AG04449 (cell line): ENCODE data around the gene HSPA5.
"Not testable (repeated sequence)": the region's sequence is repeated elsewhere in the genome, so short reads cannot be mapped to it uniquely, and the experiment has no call there.

ENCODE experiments used
- CTCF ChIA-PET: fragments of 350-600 bp; formaldehyde crosslinking; extraction: SDS; loops from one replicate; lab custom pipeline; 2021; ENCODE audit warnings: antibody characterized with exemption; lab: Yijun Ruan, JAX
- POLR2A ChIA-PET: fragments of 400-600, 350-600 bp; formaldehyde crosslinking; extraction: SDS; loops from one replicate; lab custom pipeline; 2020; ENCODE audit warnings: antibody characterized with exemption, inconsistent platforms; lab: Yijun Ruan, JAX
- DNase-seq: peaks from one replicate; pipeline ENCODE4 v3.0.0-alpha.2; 2010; ENCODE audit warnings: low read depth, low spot score
- H3K4me3 ChIP-seq: 2 replicates; pipeline ENCODE4 v1.5.1; 2011; ENCODE audit warnings: low read depth, mild to moderate bottlenecking, control low read depth, low read length
- TF ChIP-seq, protein P1 (sequence below): IDR thresholded peaks from one replicate; pipeline ENCODE4 v1.5.1; 2011; ENCODE audit warnings: mild to moderate bottlenecking, moderate library complexity, low read length, control low read depth, inconsistent platforms; ENCODE audit not compliant: insufficient read depth; ENCODE audit errors: missing control alignments

HSPA5 gene

DNA sequence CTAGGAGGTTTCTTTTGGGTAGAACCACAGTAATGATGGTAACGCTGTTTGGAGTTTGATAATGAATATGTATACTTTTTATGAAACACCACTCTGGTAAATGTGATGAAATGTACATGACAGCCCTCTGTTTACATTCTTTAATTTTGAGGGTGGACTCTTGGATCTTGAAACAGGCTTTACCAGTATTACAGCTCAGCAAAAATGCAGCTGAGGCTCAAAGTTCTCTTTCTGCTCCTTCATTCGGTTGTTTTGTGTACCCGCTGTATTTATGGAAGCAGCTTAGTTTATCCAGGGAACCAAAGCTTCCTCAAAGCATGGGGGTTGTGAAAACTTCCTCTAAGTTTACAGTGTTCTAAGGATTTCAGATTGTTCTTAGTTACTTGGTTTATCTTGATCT lies 31.6 kb upstream of the HSPA5 start:
- ChIA-PET CTCF (interaction anchor here (1.0 kb wide), 1 partner anchor 17 kb away, joined by 3 read pairs; no protein-coding TSS in a partner anchor), POLR2A (interaction anchor here (0.9 to 1.0 kb wide), 2 partner anchors 11 to 31 kb away, joined by 3 read pairs; partner anchors contain the start of genes GAPVD1 and HSPA5)
- no peak for DNase-seq
- TF ChIP-seq, protein P1, sequence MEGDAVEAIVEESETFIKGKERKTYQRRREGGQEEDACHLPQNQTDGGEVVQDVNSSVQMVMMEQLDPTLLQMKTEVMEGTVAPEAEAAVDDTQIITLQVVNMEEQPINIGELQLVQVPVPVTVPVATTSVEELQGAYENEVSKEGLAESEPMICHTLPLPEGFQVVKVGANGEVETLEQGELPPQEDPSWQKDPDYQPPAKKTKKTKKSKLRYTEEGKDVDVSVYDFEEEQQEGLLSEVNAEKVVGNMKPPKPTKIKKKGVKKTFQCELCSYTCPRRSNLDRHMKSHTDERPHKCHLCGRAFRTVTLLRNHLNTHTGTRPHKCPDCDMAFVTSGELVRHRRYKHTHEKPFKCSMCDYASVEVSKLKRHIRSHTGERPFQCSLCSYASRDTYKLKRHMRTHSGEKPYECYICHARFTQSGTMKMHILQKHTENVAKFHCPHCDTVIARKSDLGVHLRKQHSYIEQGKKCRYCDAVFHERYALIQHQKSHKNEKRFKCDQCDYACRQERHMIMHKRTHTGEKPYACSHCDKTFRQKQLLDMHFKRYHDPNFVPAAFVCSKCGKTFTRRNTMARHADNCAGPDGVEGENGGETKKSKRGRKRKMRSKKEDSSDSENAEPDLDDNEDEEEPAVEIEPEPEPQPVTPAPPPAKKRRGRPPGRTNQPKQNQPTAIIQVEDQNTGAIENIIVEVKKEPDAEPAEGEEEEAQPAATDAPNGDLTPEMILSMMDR = no peak
- H3K4me3 ChIP-seq = no peak overlapping the region

DNA sequence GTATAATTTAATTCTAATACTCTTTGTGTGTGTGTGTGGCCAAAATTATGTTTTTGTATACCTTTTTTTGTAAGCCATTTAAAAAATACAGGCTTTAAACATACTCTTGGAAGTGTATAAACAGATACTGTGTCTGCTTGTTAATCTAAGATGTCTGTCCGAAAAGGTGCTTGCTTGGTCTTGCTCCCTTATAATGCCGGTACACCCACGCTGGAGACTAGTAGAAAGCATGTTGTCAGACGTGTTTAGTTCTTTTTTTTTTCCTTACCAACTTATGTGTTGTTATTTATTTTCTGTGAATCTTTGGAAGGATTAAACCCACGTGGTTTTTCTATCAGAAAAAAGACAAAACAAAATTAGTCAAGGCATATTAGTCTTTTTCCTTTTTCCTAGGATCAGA lies 29.9 kb upstream of the HSPA5 start:
- CTCF ChIA-PET = no interaction called here
- no peak overlapping the region for H3K4me3 ChIP-seq
- TF ChIP-seq, protein P1 = no peak
- no peak for DNase-seq
- POLR2A ChIA-PET = no interaction called here

DNA sequence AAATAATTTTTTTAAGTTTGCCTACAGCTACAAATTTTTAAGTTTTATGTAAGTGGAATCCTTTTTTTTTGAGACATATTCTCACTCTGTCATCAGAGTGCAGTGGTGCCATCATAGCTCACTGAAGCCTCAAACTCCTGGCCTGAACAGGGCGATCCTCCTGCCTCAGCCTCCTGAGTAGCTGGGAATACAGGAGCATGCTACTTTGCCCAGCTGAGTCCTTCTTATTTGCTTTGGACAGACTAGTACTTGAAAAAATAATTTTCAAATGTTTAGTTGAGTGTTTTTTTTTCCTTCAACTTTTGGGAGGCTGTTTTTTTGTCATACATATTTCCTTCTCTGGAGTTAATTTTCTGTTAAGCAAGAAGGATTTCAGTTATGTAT lies 27.9 kb upstream of the HSPA5 start:
- no peak for DNase-seq
- ChIA-PET POLR2A (interaction anchor here (1.1 kb wide), 1 partner anchor 28 kb away, joined by 4 read pairs; the partner anchor contains the start of gene HSPA5), CTCF (interaction anchor here (0.8 to 1.7 kb wide), 2 partner anchors 13 to 139 kb away, joined by 3 to 5 read pairs; no protein-coding TSS in a partner anchor)
- TF ChIP-seq, protein P1 = no peak
- no peak overlapping the region for H3K4me3 ChIP-seq

DNA sequence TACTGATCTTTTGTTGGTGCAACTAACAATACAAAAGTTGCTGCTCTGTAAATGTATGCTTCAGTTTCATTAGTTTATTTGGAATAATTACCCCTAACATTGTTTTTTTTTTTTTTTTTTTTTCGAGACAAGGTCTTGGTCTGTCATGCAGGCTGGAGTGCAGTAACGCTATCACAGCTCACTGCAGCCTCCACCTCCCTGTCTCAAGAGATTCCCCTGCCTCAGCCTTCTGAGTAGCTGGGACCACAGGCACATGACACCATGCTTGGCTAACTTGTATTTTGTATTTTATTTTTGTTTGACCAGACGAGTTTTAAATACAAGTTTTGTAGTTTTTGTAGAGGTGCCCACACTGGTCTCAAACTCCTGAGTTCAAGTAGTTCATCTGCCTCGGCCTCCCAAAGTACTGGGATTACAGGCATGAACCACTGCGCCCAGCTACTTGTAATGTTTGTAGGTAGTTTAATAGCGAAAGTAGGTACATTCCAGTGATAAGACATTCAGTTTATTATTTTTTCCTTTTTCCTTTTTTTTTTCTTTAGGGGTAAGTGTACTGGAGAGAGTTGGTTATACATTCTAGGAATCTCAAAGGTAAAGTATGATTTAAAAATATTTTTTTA lies 27.4 kb upstream of the HSPA5 start:
- ChIA-PET CTCF (interaction anchor here (0.8 to 1.7 kb wide), 2 partner anchors 12 to 139 kb away, joined by 3 to 5 read pairs; no protein-coding TSS in a partner anchor), POLR2A (no interaction called here)
- H3K4me3 ChIP-seq = no peak overlapping the region
- DNase-seq = no peak
- TF ChIP-seq, protein P1 = no peak

DNA sequence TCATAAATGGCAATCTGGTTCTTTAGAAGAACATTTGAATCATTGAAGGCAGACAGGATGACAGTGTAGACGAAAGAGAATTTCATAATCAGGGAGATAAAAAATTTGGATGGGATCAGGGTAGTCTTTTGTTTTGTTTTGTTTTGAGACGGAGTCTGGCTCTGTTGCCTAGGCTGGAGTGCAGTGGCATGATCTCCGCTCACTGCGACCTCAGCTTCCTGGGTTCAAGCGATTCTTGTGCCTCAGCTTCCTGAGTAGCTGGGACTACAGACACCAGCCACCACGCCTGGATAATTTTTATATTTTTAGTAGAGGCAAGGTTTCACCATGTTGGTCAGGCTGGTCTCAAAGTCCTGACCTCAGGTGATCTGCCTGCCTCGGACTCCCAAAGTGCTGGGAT lies 22.9 kb upstream of the HSPA5 start:
- DNase-seq, H3K4me3 ChIP-seq, POLR2A ChIA-PET: not testable (repeated sequence)
- CTCF ChIA-PET = interaction anchor here (0.6 kb wide), 1 partner anchor 91 kb away, joined by 3 read pairs; no protein-coding TSS in a partner anchor

DNA sequence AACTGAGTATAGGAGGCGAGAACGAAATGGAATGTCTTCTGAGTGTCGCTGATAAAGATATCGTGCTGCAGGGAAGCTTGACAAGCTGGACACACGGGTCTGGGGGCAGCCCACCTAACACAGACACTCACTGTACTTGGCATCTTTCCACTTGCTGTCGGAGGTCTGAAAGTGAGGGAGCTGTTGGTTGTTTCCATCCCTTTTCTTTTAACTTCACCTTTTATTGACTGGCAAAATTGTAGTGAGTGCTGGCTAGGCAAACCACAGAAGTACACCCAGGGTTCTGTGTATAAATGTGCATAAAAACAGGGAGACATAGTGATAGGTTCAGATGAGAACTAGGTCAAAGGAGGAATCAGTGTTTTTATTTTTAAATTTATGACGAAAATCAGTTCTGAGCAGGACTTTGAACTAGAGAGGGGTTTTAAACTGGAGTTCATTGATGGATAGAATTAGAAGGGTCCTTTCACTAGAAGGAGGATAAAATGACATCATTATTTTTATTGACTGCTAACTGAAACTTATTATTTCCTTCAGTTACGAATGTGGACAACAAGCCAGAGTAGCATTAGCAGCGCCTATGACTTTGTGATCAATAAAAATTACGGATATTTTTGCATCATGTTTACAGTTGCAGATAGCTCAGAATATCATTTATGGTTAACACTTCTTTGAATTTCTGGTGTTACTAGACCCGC lies 21.3 kb upstream of the HSPA5 start:
- POLR2A ChIA-PET = interaction anchor here (3.1 kb wide), 1 partner anchor 21 kb away, joined by 24 read pairs; the partner anchor contains the start of gene HSPA5
- CTCF ChIA-PET = interaction anchor here (0.8 kb wide), 1 partner anchor 32 kb away, joined by 3 read pairs; no protein-coding TSS in a partner anchor

More for the DNA sequence above, 21.3 kb upstream of the HSPA5 start:
- DNase-seq = no peak
- TF ChIP-seq, protein P1 = no peak
- H3K4me3 ChIP-seq = peak overlapping the region; percentile 92
